Heart left ventricle (tissue), 13 donors: ENCODE results near the gene NFATC1.

Source experiments
- CTCF ChIP-seq, 12 donors: fragments of 200-600 bp; sonication (generic) in 4 of 12; IDR thresholded peaks; one replicate each; pipeline versions ENCODE4 v1.5.0 to v1.8.0; 2018 to 2022; ENCODE audit warnings: antibody characterized with exemption in 12 of 12, mild to moderate bottlenecking in 5 of 12
- POLR2A ChIP-seq, 2 donors: fragments of 450-650 bp; IDR thresholded peaks; one replicate each; pipeline ENCODE4 v1.6.1; 2017; ENCODE audit warnings: antibody characterized with exemption in 2 of 2, mild to moderate bottlenecking in 2 of 2, moderate library complexity in 2 of 2
- donor health status: ischemic (EF 13 %, LVEDD 7.1; RV severe dilation, severe dysfunction).
- donor health status: DM: no; HTN: yes; CAD: no.
- donor health status: DM: no; HTN: no; CAD: no.
- donor health status: ischemic (EF 25% LVEDD 6.9; RV normal size, moderate dysfunction).
- donor health status: ischemic (EF 25% LVEDD 5.7; RV mildly dilated, moderate dysfunction).
- donor health status: ischemic (EF 35%, LVEDD 5.7; RV mildly dilated, moderate dysfunction).
- donor health status: nonischemic (EF 11% LVEDD 7.7; RV severe dilation, severe dysfunction).
- donor health status: DM: yes; HTN: yes; CAD: no.
- donor health status: PGD.
- donor health status: ischemic (EF 29% LVEDD 5.4; RV normal size, mild dysfunction).
- donor health status: nonischemic (EF 23%, LVEDD 6.1; RV moderate dilation, normal function).

DNA sequence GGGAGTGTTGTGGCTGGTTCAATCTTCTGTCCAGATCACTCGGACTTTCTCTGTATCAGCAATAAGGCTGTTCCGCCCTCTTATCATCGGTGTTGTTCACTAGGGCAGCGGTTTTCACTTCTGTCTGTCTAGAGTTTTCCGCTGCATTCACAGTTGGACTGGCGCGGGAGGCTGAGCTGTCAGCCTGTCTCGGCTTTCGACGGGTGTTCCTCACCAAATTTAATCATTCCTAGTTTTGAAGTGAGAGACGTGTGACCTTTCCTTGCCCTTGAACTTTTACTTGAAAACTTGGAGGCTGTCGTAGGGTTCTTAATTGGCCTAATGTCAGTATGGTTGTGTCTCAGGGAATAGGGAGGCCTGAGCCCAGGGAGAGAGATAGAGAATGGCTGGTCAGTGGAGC lies 108.3 kb downstream of the NFATC1 start:
- TF ChIP-seq CTCF (IDR thresholded peaks at IDR 0.05), result no peak
- TF ChIP-seq POLR2A (IDR thresholded peaks at IDR 0.05), result no peak
